ENCODE data around the gene RIC3.

RIC3 gene

DNA sequence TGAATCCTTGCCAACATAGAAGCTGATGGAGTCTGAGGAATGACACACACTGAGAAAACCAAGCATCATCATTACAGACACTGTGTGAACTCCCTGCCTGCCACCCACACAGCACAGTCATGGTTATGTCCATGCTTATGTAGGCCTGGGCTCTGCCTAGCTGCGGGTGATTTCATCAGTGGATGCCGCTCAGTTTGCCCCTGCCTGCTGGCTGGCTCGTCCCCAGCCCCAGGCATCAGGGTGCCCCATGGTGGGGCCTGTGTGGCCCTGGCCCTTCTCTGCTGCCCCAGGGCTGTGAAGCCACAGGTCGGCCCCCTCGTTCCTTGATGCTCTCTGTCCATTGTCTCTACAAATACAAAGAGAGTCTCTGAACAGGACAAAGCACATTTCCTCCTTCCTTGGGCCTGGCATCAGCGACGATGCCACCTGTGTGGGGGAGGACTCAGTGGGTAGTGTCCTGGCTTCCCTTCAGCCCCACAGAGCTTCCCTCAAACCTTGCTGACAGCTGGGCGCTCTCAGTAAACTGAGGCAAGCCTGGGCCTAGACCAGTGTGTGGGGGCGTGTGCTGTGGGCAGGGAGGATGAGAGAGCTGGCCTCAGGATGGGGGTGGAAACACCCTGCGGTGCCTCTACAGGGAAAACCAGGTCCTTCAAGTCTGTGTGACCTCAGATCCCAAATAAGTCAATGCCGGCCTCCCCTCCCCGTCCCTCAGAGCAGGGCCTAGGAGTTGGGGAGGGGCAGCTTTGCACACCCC, 107.8 kb downstream of the RIC3 start:
- H3K4me3 ChIP-seq (replicated peaks; ENCODE audit: low read depth, low read length) = no peak overlapping the region
- TF ChIP-seq, protein P1, sequence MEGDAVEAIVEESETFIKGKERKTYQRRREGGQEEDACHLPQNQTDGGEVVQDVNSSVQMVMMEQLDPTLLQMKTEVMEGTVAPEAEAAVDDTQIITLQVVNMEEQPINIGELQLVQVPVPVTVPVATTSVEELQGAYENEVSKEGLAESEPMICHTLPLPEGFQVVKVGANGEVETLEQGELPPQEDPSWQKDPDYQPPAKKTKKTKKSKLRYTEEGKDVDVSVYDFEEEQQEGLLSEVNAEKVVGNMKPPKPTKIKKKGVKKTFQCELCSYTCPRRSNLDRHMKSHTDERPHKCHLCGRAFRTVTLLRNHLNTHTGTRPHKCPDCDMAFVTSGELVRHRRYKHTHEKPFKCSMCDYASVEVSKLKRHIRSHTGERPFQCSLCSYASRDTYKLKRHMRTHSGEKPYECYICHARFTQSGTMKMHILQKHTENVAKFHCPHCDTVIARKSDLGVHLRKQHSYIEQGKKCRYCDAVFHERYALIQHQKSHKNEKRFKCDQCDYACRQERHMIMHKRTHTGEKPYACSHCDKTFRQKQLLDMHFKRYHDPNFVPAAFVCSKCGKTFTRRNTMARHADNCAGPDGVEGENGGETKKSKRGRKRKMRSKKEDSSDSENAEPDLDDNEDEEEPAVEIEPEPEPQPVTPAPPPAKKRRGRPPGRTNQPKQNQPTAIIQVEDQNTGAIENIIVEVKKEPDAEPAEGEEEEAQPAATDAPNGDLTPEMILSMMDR (IDR thresholded peaks at IDR 0.05; ENCODE audit: low read length, missing control alignments) = no peak
- DNase-seq (ENCODE audit: low read depth) = peak; percentile 15

DNA sequence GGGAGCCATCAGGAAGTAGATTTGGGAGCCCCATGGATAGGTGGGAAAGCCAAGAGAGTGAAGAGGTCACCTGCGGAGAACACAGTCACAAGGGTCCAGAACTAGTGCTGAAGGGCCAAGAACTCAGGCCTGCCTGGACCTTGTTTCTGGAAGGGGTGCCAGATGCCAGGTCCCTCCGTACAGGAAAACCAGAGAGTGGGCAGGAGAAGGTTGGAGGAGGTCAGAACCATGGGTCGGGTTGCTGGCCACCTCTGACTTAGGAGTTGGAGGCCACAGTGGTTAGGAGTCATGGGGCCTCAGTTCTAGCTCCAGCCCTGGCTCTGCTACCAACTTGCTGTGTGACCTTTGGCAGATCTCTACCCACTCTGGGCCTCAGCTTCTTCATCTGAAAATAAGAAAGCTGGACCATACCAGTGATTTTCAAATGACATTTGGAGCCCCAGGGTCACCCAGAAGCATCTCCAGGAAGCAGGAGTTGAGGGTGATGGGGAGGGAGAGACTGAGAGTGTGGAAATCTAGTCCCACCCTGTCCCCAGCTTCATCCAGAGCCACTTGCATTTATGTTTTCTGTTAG, 108.6 kb downstream of the RIC3 start:
- no peak overlapping the region for H3K4me3 ChIP-seq (replicated peaks; ENCODE audit: low read depth, low read length)
- TF ChIP-seq, protein P1 (IDR thresholded peaks at IDR 0.05; ENCODE audit: low read length, missing control alignments) = no peak
- no peak for DNase-seq (ENCODE audit: low read depth)

DNA sequence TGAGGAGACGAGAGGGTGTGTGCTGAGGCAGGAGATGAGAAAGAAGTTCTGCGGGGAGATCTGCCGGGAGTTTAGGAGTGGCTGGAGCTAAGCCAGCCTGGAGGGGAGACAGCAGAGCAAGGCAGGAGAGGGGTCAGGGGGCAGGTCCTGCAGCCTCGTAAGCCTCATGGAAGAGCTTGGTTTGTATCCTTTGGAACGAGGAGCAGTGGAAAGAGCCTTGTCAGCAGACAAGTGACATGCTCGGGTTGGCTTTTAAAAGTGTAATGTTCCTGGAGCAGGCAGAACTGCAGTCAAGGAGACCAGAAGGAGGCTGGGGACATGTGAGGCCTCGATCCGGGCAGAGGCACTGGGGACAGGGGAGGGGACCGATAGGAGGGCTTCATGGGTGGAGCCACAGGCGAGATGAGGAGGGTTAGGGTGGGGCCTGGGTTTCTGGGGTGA, 109.2 kb downstream of the RIC3 start:
- no peak for DNase-seq (ENCODE audit: low read depth)
- TF ChIP-seq, protein P1 (IDR thresholded peaks at IDR 0.05; ENCODE audit: low read length, missing control alignments) = no peak
- no peak overlapping the region for H3K4me3 ChIP-seq (replicated peaks; ENCODE audit: low read depth, low read length)

DNA sequence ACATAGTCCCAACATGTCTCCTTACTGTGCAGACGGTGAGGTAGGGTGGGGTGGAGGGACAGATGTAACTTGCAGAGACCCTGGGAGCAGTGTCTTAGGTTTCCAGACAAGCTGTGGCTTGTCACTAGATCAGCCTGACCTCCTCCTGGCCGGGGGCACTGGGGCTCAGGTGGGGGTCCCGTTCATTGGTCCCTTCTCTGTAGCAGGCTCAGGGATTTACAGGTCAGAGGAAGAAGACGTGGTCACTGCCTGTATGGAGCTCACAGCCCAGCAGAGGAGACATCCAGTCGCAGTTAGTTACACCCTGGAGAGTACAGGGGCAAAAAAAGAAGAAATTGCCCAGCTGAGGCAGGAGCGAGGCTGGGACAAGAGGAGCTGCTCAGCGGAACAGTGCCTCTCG, 109.8 kb downstream of the RIC3 start:
- TF ChIP-seq, protein P1 (IDR thresholded peaks at IDR 0.05; ENCODE audit: low read length, missing control alignments) = no peak
- no peak for DNase-seq (ENCODE audit: low read depth)
- H3K4me3 ChIP-seq (replicated peaks; ENCODE audit: low read depth, low read length) = no peak overlapping the region

DNA sequence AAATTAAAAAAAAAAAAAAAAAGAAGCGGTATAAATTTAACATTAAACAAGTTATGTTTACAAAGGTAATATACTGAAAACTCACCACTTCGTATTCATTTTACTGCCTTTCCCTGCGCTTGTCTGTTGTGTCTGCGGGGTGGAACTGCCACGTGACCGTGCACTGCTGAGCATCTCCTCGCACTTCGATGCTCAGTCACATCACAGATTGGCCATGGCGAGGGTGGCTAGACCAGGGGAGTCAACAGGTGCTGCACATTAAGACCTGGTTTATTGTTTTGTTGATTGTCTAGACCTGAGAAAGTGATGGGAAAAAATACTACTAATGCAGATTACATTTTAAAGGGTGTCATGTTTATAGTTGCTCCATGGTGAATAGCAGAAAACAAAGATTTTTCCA, 110.6 kb downstream of the RIC3 start:
- DNase-seq (ENCODE audit: low read depth) = no peak
- no peak overlapping the region for H3K4me3 ChIP-seq (replicated peaks; ENCODE audit: low read depth, low read length)
- TF ChIP-seq, protein P1 (IDR thresholded peaks at IDR 0.05; ENCODE audit: low read length, missing control alignments) = no peak

DNA sequence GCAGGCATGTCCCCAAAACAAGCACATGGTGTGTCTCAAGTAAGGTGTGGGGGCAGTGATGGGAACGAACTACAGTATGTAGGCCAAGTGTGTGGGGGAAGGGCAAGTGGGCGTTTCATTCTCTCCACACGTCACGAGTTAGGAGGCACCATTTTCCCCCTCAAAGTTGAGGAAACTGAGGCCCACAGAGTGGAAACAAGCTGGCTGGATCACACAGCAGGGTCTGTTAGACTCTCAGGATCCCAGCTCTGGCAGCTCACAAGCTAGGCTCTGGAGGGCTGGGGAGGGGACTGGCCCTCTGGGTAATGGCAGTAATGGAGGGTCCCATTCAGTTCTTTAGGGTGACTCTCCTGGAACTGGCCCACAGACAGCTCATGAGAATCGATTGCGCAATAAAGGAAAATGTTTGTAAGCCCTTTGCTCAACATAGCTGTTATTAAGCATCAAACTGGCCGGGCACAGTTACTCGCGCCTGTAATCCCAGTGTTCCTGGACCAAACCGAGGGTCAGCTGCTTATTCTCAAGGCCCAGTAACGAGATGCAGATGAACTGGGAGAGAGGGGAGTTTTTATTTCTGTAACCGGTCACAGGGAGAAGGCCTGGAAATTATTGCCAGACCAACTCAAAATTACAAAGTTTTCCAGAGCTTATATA, 111.9 kb downstream of the RIC3 start:
- H3K4me3 ChIP-seq (replicated peaks; ENCODE audit: low read depth, low read length) = no peak overlapping the region
- TF ChIP-seq, protein P1 (IDR thresholded peaks at IDR 0.05; ENCODE audit: low read length, missing control alignments) = no peak
- DNase-seq (ENCODE audit: low read depth) = peak; percentile 78
